GM12872 (cell line): ENCODE results near the gene AMOT.

Experiments used
- CTCF ChIP-seq: IDR thresholded peaks from 3 replicates; pipeline ENCODE4 v1.5.1; 2011; ENCODE audit warnings: low read depth, mild to moderate bottlenecking, low read length, moderate library complexity; ENCODE audit not compliant: insufficient read depth

Gene AMOT

GRCh38 chrX:112814496-112814895, 26.1 kb downstream of the AMOT start:
- no peak for TF ChIP-seq CTCF

- TF ChIP-seq CTCF = no peak
Observed at GRCh38 chrX:112812741-112813140, 27.9 kb downstream of the AMOT start.

GRCh38 chrX:112808651-112809195, 31.9 kb downstream of the AMOT start:
- no peak for TF ChIP-seq CTCF

GRCh38 chrX:112808007-112808406, 32.6 kb downstream of the AMOT start:
- no peak for TF ChIP-seq CTCF

- no peak for TF ChIP-seq CTCF
Observed at GRCh38 chrX:112803060-112803459, 37.6 kb downstream of the AMOT start.

GRCh38 chrX:112802541-112802940, 38.1 kb downstream of the AMOT start:
- no peak for TF ChIP-seq CTCF

GRCh38 chrX:112800971-112801775, 39.5 kb downstream of the AMOT start:
- TF ChIP-seq CTCF = no peak
